Amniotic epithelial cell (primary cell): ENCODE data around the gene ECT2L.

ENCODE experiments used
- DNase-seq: peaks from one replicate; pipeline ENCODE4 v3.0.0-alpha.2; 2010; ENCODE audit warnings: low read depth

The ECT2L gene

DNA sequence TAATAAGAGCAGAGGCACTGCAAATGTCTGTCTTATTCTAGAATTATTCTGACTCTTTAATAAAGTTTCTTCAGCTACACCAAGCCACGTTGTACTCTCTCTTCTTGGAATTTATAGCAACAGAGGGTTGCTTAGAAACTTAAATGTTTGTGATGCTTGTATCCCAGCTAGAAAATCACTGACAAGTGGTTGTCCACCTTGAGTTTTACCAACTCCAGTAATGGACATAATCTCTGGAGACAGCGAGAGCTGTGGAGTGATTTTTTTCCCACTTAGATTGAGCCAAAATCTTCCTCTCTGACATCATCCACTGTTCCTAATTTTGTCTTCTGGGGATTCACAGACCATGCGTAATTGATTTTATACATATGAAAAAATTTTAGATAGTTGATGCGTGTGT is 8.0 kb downstream of the ECT2L start:
- no peak for DNase-seq

- peak; percentile 24 for DNase-seq
These were observed 9.3 kb downstream of the ECT2L start for GRCh38 chr6:138805016-138805765.

GRCh38 chr6:138806889-138807288 is 11.0 kb downstream of the ECT2L start:
- no peak for DNase-seq

GRCh38 chr6:138809677-138810076 is 13.8 kb downstream of the ECT2L start:
- DNase-seq: no peak

- DNase-seq: no peak
These were observed 16.0 kb downstream of the ECT2L start for GRCh38 chr6:138811866-138812265.

DNA sequence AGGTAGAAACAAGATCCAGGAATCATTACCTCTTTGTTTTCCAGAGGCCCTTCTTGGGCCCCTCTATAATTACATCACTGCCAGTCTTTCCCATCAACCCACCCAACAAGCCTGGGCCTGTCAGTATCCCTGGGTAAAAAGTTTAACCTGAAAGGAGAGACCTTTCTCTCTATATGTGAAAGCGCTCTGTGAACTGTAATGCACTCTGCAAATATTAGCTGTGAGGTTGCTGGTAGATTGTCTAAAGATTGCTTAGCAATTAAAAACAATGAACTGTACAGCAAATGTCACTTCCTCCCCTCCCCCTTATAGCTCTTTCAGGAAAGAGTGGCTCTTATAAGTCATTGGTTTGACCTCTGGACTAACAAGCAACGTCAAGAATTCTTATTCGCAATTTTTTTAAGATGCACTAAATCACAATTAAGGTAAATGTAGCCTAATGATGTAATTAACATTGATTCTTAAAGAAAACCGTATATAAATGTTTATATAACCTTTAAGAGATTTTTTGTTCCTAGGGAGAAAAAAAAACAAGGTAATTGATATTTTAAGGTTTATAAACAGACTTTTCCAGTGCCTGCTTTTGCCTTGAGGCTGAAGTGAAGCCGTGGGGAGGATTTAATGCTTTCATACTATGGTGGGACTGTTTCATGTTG is 18.4 kb downstream of the ECT2L start:
- DNase-seq: no peak

DNA sequence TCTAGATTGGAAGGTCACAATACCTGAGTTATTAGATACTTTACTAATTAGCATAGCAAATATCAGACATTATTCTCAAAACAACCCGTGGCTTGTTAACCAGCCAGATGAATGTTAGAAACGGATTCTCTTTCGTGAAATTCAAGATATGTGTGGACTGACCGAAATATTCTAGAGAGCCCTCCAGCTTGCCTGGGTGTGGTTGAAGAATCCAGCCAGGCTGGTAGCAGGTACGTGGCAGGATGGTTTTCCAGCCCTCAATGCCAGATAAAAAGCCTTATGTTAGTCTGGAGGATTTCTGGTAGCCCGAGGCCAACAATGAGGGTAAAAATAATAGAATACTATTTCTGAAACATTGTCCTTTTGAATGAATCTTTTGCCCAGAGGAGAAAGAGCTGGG is 19.3 kb downstream of the ECT2L start:
- DNase-seq: no peak

- peak; percentile 73 for DNase-seq
These were observed 20.1 kb downstream of the ECT2L start for GRCh38 chr6:138815797-138816528.

DNA sequence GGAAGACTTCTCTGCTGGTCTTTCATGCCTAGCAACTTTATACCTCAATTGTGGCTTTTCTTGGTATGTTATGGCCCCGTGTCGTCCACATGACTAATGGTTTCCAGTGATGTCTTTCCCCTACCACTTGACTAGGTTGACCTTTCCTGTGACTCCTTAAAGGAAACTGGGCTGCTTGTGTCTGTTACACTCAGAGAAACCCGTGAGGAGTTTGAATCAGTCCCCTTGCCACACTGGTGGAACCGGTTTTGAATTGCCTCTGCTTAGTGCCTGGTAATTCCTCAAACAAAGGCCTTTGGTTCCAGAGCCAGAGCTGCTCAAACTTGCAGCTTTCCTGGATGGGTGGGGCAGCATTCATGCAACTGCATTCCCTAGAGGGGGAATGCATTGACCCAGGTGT is 21.9 kb downstream of the ECT2L start:
- DNase-seq: peak; percentile 61

DNA sequence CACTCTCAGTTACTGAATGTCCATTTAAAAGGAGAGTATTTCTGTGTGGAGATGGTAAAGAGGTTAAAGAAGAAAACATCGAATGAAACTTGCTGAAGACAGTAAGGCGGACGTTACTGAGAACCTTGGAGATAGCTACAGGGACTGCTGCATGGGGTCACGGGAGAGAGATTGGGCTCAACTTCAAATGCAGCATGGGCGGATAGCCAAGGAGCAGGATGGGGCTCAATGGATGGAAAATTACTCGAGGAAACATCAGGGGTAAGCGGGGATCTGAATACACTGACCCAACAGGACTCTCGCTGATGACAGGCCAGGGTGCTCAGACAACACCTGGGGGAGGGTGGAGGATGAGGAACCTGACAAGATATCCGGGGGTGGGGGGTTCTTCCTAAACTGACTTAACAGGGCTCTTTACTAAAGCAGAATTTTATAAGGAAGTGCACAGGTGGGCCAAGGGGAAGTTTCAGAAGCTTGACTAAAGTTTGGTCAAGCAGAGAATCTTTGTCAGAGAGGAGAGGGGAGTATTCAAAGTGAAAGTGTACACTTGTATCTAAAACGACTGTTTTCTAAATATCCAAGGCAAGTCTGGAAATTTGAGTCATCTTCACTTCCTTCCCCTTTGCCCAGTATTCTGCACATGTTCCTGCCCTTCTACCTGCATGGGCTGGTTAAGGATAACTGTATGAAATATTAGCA is 22.8 kb downstream of the ECT2L start:
- no peak for DNase-seq

- DNase-seq: no peak
These were observed 25.6 kb downstream of the ECT2L start for GRCh38 chr6:138821519-138821918.

GRCh38 chr6:138824482-138825144 is 28.7 kb downstream of the ECT2L start:
- no peak for DNase-seq

DNA sequence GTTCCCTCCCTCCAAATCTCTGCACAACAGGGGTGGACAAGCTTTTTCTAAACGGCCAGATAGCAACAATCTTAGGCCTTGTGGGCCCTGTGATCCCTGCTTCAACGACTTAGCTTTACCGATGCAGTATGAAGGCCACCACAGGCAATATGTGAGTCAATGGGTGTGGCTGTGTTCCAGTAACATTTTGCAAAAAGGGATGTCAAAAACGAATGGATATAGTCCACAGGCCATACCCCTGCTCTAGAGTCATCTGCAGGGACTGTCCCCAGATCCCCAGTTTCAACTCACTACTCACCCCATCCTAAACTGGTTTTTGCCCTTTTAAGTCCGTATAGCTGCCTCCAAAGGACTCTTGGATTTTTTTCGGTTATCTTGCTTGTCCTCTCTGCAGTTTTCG is 34.4 kb downstream of the ECT2L start:
- no peak for DNase-seq

DNA sequence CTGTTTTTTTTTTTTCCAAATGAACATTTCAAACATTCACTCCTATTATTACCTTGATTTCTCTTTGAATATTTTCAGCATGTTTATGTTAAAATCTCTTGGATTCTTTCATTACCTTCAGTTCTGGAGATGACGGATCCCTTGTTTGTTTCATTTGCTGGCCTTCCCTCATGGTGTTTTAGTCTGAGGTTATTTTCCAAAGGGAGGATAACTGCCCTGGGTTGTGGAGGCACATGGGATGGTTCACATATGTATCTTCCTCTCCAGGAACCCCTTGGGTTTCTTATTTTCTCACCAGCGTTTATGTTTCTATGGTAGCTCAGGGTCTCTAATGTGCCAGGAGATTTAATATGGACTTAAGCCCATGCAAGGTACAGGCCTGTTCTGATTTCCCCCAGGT is 36.3 kb downstream of the ECT2L start:
- DNase-seq: no peak

- peak; percentile 72 for DNase-seq
These were observed 38.1 kb downstream of the ECT2L start for GRCh38 chr6:138833816-138834539.

DNA sequence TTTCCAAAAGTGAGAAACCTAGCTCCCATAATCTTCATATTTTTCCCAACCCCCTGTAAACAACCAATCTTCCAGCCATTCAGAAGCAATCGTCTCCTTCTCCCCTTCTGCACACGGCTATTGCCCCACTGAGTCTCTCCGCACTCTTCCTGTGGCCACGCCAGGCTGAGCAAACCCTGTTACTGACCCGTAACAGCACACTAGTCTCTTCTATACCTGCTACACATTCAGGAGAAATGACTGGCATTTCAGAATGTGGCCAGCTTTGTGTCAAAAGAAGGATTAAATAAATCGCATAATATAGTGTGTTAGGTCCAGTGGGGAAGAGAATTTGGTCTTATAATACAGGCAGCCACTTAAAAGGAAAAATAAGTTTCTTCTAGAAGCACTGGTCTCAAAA is 41.4 kb downstream of the ECT2L start:
- DNase-seq: no peak

DNA sequence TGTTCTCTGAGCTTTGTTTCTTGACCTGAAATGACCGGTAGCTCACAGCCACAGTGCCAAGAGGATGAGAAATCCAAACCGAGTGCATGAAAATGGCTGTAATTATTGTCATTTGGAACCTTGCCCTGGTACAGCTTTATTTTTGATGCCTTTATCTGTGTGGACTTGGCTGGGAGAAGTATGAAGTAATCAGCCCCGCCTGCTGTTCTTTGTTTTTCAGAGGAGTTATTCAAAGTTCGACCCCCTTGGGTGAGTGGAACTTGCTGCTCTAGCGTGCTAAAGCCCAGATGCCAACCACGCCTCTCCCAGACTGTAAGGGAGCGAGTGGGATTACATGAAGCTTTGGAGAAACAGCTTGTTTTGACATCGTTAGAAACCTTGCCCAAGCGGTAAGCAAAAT is 48.3 kb downstream of the ECT2L start:
- DNase-seq: peak; percentile 86

DNA sequence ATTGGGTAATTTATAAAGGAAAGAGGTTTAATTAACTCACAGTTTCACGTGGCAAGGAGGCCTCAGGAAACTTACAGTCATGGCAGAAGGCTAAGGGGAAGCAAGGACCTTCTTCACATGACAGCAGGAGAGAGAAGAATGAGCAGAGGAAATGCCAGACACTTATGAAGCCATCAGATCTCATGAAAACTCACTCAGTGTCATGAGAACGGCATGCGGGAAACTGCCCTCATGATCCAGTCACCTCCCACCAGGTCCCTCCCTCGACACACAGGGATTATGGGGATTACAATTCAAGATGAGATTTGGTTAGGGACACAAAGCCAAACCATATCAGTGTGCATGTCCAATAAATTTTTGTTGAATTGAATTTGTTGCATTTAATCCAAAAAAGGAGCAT is 52.0 kb downstream of the ECT2L start:
- DNase-seq: no peak

GRCh38 chr6:138848461-138848860 is 52.6 kb downstream of the ECT2L start:
- no peak for DNase-seq

DNA sequence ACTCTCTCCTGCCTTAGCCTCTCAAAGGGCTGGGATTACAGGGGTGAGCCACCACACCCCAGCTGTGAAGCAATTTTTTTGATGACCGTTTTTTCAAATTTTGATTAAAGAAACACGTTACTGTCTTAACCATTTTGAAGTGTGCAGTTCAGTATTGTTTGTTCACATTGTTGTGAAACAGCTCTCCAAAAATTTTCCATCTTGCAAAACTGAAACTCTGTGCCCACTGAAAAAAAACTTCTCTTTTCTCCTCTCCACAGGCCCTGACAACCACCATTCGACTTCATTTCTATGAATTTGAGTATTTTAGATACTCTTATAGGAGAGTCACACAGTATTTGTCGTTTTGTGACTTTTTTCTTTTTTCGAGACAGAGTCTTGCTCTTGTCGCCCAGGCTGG is 53.9 kb downstream of the ECT2L start:
- DNase-seq: no peak

- DNase-seq: no peak
These were observed 60.8 kb downstream of the ECT2L start for GRCh38 chr6:138856654-138857053.
